ENCODE measurements around the gene LY6G6F. TPM values are rescaled to one million over a fixed set of nuclear protein-coding genes. Genes with fewer than 3 reads are reported as not detected.

LY6G6F gene
- total and polyA plus RNA-seq, 2 of the 13 experiments (the other 11 are each of a cell fraction or from before 2014, with no cell fraction given): not detected

DNA sequence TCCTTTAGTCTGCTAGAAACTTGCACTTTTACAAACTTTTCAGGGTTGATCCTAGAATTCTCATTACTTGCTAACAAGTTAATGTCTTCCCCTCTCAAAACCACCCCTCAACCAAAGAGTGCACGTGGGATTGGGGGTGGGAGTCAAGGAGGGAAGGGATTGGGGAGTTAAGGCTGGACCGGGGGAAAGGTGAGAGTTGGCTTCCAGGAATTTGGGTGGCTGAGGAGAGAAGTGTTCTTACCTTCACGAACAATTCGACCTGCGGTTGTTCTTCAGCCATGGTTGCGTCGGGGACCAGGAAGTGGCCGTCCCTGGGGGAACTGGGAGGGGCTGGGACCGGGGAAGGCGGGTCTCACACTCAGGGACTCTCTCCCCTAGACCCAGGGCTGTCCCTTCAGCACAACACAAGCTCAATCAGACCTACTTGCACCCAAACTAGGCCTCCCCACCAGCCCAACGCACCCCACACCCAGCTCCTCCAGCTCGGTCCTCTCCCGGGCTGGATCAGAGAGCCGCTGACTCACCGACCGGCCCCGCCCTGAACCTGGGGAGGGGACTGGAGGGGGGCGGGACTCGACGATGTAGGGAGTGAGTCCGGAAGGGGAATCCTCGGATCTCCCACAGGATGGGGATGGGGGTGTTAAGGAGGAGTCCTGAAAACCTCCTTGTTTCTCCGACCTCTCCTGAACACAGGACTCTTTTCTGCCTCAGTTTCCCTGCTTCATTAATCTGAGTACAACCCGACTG is 29.5 kb downstream of the LY6G6F start, which contains the start of gene CLIC1 (continued):
- TF ChIP-seq POLR2G (IDR thresholded peaks at IDR 0.05; ENCODE audit: low read depth, low read length) (peak; percentile 95), CBX5 (CRISPR knock-in tag; IDR thresholded peaks at IDR 0.05; ENCODE audit: borderline replicate concordance) (peak; percentile 83), ZNF337 (CRISPR knock-in tag; IDR thresholded peaks at IDR 0.05; ENCODE audit: borderline replicate concordance, low read depth) (no peak), ZNF781 (CRISPR knock-in tag; IDR thresholded peaks at IDR 0.05; ENCODE audit: borderline replicate concordance, not compliant biosample characterization) (no peak), ZNF567 (CRISPR knock-in tag; IDR thresholded peaks at IDR 0.05; ENCODE audit: borderline replicate concordance) (no peak), ELF1 (CRISPR knock-in tag; IDR thresholded peaks at IDR 0.05) (peak; percentile 90), HMG20B (CRISPR knock-in tag; conservative IDR thresholded peaks at IDR 0.05) (no peak; the same call in 1 of the 2 replicates), ZNF274 (CRISPR knock-in tag; IDR thresholded peaks at IDR 0.05) (no peak; the same call in 1 of the 2 replicates), HNF4A (CRISPR knock-in tag; IDR thresholded peaks at IDR 0.05) (peak; percentile 67), AKAP8 (CRISPR knock-in tag; IDR thresholded peaks at IDR 0.05) (no peak), ZFX (CRISPR knock-in tag; IDR thresholded peaks at IDR 0.05; ENCODE audit: low read depth) (peak; percentile 83), GATAD1 (CRISPR knock-in tag; IDR thresholded peaks at IDR 0.05) (0 out of 2 replicates have a peak, but pooled peaks have one; percentile 20), CHCHD3 (CRISPR knock-in tag; IDR thresholded peaks at IDR 0.05) (no peak), ZNF383 (CRISPR knock-in tag; IDR thresholded peaks at IDR 0.05; ENCODE audit: borderline replicate concordance) (no peak), ZNF260 (CRISPR knock-in tag; IDR thresholded peaks at IDR 0.05; ENCODE audit: borderline replicate concordance, low read depth) (no peak), ZFP82 (CRISPR knock-in tag; IDR thresholded peaks at IDR 0.05; ENCODE audit: borderline replicate concordance) (no peak; the same call in 1 of the 2 replicates), RBAK (CRISPR knock-in tag; IDR thresholded peaks at IDR 0.05) (no peak), ZNF160 (CRISPR knock-in tag; IDR thresholded peaks at IDR 0.05) (no peak; the same call in 1 of the 2 replicates), SMAD3 (CRISPR knock-in tag; IDR thresholded peaks at IDR 0.05) (peak; percentile 88), ARNT2 (CRISPR knock-in tag; IDR thresholded peaks at IDR 0.05; ENCODE audit: low read depth) (no peak), ZNF724P (CRISPR knock-in tag; IDR thresholded peaks at IDR 0.05; ENCODE audit: borderline replicate concordance) (no peak)
- TF ChIP-seq, protein P1, sequence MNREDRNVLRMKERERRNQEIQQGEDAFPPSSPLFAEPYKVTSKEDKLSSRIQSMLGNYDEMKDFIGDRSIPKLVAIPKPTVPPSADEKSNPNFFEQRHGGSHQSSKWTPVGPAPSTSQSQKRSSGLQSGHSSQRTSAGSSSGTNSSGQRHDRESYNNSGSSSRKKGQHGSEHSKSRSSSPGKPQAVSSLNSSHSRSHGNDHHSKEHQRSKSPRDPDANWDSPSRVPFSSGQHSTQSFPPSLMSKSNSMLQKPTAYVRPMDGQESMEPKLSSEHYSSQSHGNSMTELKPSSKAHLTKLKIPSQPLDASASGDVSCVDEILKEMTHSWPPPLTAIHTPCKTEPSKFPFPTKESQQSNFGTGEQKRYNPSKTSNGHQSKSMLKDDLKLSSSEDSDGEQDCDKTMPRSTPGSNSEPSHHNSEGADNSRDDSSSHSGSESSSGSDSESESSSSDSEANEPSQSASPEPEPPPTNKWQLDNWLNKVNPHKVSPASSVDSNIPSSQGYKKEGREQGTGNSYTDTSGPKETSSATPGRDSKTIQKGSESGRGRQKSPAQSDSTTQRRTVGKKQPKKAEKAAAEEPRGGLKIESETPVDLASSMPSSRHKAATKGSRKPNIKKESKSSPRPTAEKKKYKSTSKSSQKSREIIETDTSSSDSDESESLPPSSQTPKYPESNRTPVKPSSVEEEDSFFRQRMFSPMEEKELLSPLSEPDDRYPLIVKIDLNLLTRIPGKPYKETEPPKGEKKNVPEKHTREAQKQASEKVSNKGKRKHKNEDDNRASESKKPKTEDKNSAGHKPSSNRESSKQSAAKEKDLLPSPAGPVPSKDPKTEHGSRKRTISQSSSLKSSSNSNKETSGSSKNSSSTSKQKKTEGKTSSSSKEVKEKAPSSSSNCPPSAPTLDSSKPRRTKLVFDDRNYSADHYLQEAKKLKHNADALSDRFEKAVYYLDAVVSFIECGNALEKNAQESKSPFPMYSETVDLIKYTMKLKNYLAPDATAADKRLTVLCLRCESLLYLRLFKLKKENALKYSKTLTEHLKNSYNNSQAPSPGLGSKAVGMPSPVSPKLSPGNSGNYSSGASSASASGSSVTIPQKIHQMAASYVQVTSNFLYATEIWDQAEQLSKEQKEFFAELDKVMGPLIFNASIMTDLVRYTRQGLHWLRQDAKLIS (CRISPR knock-in tag; IDR thresholded peaks at IDR 0.05): no peak; the same call in none of the 2 replicates
